GM12873 (cell line): ENCODE results near the gene MUTYH.

Experiments used
- TF ChIP-seq, protein P1 (sequence below): IDR thresholded peaks from 2 replicates; pipeline ENCODE4 v1.5.1; 2012; ENCODE audit warnings: low read depth, mild to moderate bottlenecking, moderate library complexity, low read length, control low read depth; ENCODE audit not compliant: insufficient read depth; ENCODE audit errors: missing control alignments

Gene MUTYH

DNA sequence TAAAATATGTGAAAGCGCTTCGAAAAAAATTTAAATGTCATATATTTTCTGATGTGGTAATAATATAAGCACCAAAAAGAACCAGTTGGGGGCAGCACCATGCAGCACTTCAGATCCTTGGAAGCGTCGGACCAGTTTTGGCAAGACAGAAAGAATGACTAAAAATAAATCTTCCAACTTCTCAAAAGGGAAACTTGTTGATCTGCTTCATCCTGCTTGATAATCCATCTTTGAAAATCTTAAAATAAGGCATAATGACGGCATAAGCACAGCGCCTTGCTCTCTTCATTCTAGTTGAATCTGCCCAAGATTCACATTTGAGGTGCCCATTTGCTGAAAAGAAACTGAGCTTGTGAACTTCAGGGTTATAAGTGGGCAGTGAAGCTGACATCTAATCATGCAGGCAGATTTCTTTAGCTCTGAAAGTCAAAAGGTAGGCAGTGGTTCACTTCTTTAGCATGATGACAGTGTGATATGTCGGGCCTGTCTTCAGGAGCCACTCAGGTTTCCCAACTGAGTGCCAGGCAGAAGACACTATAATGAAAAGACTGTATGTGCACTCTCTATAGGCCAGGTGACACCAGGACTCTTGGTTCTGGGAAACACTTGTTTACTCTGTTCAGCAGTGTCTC, 19.8 kb upstream of the MUTYH start:
- TF ChIP-seq, protein P1, sequence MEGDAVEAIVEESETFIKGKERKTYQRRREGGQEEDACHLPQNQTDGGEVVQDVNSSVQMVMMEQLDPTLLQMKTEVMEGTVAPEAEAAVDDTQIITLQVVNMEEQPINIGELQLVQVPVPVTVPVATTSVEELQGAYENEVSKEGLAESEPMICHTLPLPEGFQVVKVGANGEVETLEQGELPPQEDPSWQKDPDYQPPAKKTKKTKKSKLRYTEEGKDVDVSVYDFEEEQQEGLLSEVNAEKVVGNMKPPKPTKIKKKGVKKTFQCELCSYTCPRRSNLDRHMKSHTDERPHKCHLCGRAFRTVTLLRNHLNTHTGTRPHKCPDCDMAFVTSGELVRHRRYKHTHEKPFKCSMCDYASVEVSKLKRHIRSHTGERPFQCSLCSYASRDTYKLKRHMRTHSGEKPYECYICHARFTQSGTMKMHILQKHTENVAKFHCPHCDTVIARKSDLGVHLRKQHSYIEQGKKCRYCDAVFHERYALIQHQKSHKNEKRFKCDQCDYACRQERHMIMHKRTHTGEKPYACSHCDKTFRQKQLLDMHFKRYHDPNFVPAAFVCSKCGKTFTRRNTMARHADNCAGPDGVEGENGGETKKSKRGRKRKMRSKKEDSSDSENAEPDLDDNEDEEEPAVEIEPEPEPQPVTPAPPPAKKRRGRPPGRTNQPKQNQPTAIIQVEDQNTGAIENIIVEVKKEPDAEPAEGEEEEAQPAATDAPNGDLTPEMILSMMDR, result peak; percentile 58

DNA sequence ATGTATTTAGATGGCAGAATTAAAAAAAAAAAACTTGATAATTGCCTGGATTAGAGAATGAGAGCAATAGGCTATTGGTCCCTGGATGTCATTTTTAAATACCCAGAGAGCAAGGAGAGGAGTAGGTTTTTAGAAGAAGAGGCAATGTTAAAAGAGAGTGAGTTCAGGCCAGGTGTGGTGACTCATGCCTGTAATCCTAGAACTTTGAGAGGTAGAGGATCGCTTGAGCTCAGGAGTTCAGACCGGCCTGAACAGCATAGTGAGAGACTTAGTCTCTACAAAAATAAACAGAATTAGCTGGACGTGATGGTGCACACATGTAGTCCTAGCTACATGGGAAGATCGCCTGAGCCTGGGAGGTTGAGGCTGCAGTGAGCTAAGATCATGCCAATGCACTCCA, 15.9 kb upstream of the MUTYH start:
- TF ChIP-seq, protein P1, result no peak

DNA sequence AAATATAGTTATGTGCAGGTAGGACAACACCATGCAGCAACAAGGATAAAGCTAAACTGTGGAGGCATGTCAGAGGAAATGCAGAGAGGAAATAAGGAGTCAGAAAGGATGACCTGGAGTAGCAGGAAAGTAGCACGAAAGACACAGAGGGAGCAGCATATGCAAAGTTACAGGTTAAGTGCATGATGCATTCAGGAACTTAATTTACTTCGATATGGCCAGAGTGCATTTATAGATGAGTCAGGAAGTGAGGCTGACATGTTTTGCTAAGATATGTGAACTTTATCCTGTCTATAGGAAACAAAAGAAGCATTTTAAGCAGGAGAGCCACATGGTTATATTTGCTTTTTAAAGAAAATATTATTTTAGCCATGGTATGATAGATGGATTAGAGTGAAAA, 15.4 kb upstream of the MUTYH start:
- TF ChIP-seq, protein P1, result no peak

DNA sequence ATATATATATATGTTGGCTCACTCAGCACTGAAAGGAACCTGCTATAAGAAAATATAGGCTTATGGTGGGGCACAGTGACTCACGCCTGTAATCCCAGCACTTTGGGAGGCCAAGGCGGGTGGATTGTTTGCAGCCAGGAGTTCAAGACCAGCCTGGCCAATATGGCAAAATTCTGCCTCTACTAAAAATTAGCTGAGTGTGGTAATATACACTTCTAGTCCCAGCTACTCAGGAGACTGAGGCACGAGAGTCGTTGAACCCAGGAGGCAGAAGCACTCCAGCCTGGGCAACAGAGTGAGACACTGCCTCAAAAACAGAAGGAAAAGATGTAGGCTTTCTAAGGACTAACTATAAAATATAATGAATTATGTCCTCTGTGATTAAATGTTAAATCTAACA, 14.6 kb upstream of the MUTYH start:
- TF ChIP-seq, protein P1, result no peak

DNA sequence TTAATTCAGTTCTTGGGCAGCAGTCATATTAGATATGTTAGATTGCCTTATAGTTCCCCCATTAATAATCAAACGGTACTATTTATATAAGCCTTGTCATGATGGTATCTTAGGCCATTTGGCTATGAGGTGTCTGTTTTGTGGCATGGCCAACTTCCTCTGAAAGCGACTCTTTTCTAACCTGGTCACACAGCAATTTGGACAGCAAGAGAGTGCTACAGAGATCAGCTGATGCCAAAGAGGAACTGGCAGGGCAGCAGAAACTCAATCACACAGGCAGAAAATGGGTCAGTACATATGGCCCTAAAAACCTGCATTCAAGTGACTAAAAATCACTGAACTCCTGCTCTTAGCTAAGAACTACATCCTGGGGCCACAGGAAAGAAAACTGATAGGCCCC, 13.4 kb upstream of the MUTYH start:
- TF ChIP-seq, protein P1, result no peak

DNA sequence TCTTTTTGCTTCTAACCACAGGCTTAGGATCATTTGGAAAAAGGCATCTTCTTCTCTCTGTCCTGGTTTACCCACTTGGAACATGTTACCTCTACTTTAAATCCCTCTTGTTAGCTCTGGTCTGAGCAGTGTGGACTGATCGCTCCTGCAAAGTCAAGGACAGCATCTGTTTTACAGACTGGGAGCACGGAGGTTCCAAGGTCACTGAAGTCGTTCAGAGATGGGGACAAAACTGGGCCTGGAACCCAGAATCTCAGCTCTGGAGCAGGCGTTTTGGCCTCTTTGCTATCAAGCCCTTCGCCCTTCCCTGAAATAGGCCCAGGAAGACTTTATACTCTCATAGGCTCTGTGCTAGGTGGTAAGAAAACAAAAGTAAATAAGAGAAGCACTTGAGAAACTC, 11.3 kb upstream of the MUTYH start:
- TF ChIP-seq, protein P1, result no peak

DNA sequence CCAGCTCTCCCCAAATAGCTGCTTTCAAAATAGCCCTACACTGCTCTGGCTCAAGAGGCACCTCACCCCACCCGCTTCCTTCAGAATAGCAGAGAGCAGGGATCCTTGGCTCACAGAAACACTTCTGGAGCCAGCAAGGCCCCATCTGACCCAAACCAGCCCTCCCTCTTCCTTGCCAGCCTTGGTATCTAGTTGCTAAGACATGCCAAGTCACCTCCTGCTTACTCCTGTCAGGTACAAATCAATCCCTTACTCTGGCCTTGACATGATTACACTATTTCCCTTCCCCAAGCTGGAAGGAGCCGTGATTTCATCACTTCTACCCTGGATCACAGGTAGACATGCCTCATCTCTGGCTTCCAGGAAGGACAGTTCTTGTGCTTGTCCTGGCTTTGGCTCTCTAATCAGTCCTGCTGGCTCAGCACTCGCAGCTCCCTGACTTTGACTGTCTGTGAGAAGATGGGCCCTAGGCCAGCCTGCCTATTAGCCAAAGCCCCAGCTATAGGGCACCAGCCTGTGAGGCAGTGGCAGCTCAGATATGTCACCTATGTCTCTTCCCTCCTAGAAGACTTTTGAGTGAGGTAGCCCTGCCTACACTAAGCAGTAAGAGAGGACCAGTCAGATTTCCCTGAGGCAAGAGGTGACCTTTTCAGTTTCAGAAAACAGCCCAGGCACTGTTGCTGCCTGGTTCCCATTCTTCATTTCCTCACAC, 8.9 kb upstream of the MUTYH start:
- TF ChIP-seq, protein P1, result no peak
